ENCODE results near the gene GNAI3.

GNAI3 gene

GRCh38 chr1:109653306-109653705, 104.9 kb downstream of the GNAI3 start:
- TF ChIP-seq CTCF (IDR thresholded peaks at IDR 0.05; ENCODE audit: insufficient read depth, low read length, poor library complexity, severe bottlenecking) = no peak
- Histone ChIP-seq H3K9me2 (replicated peaks; ENCODE audit: insufficient read depth, low read length) (no peaks in the 10 kb centered on the region), H4K20me1 (ENCODE audit: low read depth, low read length) (no peaks in the 10 kb centered on the region), H3K79me2 (ENCODE audit: insufficient read depth, low read length) (no peaks in the 10 kb centered on the region), H3K9me3 (ENCODE audit: insufficient read depth, low read length) (no peaks in the 10 kb centered on the region), H3F3A (ENCODE audit: insufficient read depth) (no peaks in the 10 kb centered on the region), H2AFZ (ENCODE audit: low read depth, low read length, severe bottlenecking) (no peak overlapping the region), H3K27ac (ENCODE audit: low read depth, low read length) (no peak overlapping the region), H3K4me2 (ENCODE audit: low read depth, low read length, poor library complexity, severe bottlenecking) (no peak overlapping the region), H3K9ac (ENCODE audit: low read length) (no peak overlapping the region), H3K36me3 (ENCODE audit: low read length) (no peaks in the 10 kb centered on the region), H3K27me3 (ENCODE audit: low read length) (no peaks in the 10 kb centered on the region), H3K4me3 (ENCODE audit: insufficient read depth, low read length, poor library complexity, severe bottlenecking) (no peak overlapping the region)

- Histone ChIP-seq H2AFZ (ENCODE audit: low read depth, low read length, severe bottlenecking) (no peak overlapping the region), H3K4me2 (ENCODE audit: low read depth, low read length, poor library complexity, severe bottlenecking) (no peak overlapping the region), H4K20me1 (ENCODE audit: low read depth, low read length) (no peaks in the 10 kb centered on the region), H3K36me3 (ENCODE audit: low read length) (no peaks in the 10 kb centered on the region), H3K9me2 (replicated peaks; ENCODE audit: insufficient read depth, low read length) (no peaks in the 10 kb centered on the region), H3K9me3 (ENCODE audit: insufficient read depth, low read length) (no peaks in the 10 kb centered on the region), H3K9ac (ENCODE audit: low read length) (no peak overlapping the region), H3K27me3 (ENCODE audit: low read length) (no peaks in the 10 kb centered on the region), H3K4me3 (ENCODE audit: insufficient read depth, low read length, poor library complexity, severe bottlenecking) (no peak overlapping the region), H3F3A (ENCODE audit: insufficient read depth) (no peaks in the 10 kb centered on the region), H3K27ac (ENCODE audit: low read depth, low read length) (no peak overlapping the region), H3K79me2 (ENCODE audit: insufficient read depth, low read length) (no peaks in the 10 kb centered on the region)
- TF ChIP-seq CTCF (IDR thresholded peaks at IDR 0.05; ENCODE audit: insufficient read depth, low read length, poor library complexity, severe bottlenecking) (no peak), EZH2phosphoT487 (conservative IDR thresholded peaks at IDR 0.05; ENCODE audit: low read length) (no peak)
These were observed 106.1 kb downstream of the GNAI3 start for GRCh38 chr1:109654519-109654918.

GRCh38 chr1:109655615-109656519, 107.5 kb downstream of the GNAI3 start, which contains the start of gene GSTM4:
Gene GSTM4 (plus strand): TSS chr1:109656099. CDS start chr1:109656390, 291 bp downstream.
- peak within 1 kb of the TSS; percentile 46 for H3K27ac ChIP-seq (ENCODE audit: low read depth, low read length)
- no peak for TF ChIP-seq CTCF (IDR thresholded peaks at IDR 0.05; ENCODE audit: insufficient read depth, low read length, poor library complexity, severe bottlenecking)
- no peak for TF ChIP-seq EZH2phosphoT487 (conservative IDR thresholded peaks at IDR 0.05; ENCODE audit: low read length)
- H3K27me3 ChIP-seq (ENCODE audit: low read length) = no peaks in the 10 kb centered on the region
- no peaks in the 10 kb centered on the region for H3K9me2 ChIP-seq (replicated peaks; ENCODE audit: insufficient read depth, low read length)
- no peaks in the 10 kb centered on the region for H3K79me2 ChIP-seq (ENCODE audit: insufficient read depth, low read length)
- H3F3A ChIP-seq (ENCODE audit: insufficient read depth) = no peaks in the 10 kb centered on the region
- peak within 1 kb of the TSS; percentile 92 for H3K4me3 ChIP-seq (ENCODE audit: insufficient read depth, low read length, poor library complexity, severe bottlenecking)
- H3K36me3 ChIP-seq (ENCODE audit: low read length) = no peaks in the 10 kb centered on the region
- peak within 1 kb of the TSS; percentile 86 for H3K4me2 ChIP-seq (ENCODE audit: low read depth, low read length, poor library complexity, severe bottlenecking)
- no peaks in the 10 kb centered on the region for H4K20me1 ChIP-seq (ENCODE audit: low read depth, low read length)
- H3K9me3 ChIP-seq (ENCODE audit: insufficient read depth, low read length) = no peaks in the 10 kb centered on the region
- peak within 1 kb of the TSS; percentile 77 for H3K9ac ChIP-seq (ENCODE audit: low read length)
- peak within 1 kb of the TSS; percentile 95 for H2AFZ ChIP-seq (ENCODE audit: low read depth, low read length, severe bottlenecking)

Measured in SU-DHL-6 (cell line).